CD4-positive, alpha-beta T cell treated with Interleukin-17A for 1 hour (primary cell): ENCODE measurements around the gene EPB41L4A.
A peak's percentile ranks its signal among the peaks of the same experiment; 100 is the strongest.

Experiments used
- DNase-seq: peaks from one replicate; pipeline ENCODE4 v3.0.0-alpha.2; 2020

Gene EPB41L4A

DNA sequence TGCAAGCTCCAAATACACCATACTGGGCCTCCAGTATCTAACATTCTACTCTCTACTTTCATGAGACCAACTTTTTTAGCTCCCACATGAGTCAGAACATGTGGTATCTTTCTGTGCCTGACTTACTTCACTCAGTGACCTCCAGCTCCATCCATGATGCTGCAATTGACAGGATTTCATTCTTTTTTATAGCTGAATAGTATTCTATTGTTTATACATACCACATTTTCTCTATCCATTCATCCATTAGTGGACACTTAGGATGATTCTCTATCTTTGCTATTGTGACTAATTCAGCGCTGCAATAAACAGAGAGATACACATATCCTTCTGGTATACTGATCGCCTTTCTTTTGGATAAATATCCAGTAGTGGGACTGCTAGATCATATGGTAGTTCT, 68.5 kb downstream of the EPB41L4A start:
- no peak for DNase-seq

DNA sequence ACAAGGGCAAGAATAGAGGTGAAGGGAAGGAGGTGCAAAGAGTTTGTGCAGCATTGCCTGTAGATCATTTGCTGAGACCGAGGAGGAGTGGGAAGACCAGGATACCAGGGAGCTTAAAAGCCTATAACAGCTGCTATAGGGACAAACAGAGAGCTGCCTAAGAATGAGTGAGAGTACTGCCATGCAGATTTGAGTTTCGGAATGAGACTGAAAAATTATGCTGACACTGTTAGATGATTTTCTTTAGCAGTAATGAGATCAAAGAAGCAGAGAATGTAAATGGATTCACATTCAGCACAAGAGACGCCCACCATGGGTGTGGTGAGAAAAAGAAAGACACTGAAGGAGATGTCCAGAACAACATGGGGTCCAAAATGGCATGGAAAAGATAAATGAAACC, 69.7 kb downstream of the EPB41L4A start:
- DNase-seq, result no peak

DNA sequence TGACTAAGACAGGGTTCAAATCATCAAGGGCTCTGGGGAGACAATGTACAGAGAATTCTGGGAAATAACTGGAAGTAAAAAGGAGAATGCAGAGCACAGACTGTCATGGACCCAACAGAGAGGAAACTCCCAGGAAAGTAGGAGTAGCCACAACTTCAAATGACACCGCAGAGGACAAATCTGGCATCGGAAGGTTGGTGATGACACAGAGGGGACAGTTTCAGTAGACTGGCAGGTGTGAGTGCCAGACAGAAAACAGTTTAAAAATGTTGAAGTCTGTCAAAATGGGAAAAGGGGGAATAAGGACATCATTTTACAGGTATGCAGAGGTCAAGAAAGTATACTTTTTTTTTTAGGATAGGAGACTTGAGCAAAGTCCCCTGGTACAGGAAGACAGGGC, 70.2 kb downstream of the EPB41L4A start:
- no peak for DNase-seq

DNA sequence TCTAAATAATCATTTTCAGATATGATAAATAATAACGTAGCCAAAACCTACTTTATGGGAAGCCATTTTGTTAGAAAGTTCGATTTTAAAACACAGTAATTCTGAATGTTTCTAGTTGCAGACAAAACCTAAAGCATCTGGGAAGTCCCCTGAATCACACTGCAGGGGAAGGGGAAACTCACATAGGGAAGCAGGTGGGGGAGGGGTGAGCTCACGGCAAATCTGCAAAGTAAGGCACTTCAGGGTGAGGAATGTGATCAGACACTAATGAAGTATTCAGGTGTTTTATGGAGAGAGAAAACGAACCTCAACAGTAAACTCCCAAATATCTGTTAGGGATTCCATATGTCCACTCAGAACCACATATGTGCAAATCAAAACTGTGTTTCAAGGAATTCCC, 70.7 kb downstream of the EPB41L4A start:
- DNase-seq, result no peak

DNA sequence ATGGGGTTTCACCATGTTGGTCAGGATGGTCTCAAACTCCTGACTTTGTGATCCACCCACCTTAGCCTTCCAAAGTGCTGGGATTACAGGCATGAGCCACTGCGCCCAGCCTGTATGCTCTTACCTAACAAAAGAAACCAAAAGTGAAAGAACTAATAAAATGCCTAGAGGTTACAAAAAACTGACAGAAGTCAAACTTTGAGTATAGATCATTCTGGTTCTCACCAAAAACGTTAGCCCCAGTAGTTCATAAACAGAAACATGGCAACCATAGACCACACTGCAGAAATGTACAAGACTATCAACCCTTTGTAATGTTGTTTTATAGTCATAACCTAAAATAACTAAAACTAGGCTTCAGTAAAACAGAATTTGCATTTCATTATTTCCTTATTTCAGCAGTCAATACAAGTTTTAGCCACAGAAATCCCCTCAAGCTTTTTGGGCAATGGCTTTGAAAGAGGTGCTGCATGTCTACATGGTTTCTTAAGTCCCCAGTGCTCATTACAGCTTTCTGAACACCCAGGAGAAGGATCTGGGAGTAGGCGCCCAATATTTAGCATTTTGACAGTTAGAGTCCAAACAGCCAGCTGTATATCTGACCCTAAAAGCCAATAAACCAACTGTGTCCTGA, 72.5 kb downstream of the EPB41L4A start:
- no peak for DNase-seq

DNA sequence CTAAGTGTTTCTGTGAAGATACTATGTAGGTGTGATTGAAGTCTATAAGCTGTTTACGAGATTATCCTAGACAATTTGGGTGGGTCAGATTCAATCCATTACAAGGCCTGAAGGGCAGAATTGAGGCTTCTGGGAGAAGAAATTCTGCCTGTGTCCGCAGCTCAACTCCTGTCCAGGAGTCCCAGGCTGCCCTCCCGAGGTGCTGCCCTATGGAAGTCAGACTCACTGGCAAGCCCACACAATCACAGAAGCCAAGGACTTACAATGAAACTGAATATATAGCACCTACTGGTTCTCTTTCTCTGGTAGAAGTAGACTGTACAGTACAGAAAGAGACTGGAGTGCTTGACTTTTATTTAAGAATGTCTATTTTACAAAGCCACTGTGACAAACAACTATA, 74.5 kb downstream of the EPB41L4A start:
- no peak for DNase-seq

DNA sequence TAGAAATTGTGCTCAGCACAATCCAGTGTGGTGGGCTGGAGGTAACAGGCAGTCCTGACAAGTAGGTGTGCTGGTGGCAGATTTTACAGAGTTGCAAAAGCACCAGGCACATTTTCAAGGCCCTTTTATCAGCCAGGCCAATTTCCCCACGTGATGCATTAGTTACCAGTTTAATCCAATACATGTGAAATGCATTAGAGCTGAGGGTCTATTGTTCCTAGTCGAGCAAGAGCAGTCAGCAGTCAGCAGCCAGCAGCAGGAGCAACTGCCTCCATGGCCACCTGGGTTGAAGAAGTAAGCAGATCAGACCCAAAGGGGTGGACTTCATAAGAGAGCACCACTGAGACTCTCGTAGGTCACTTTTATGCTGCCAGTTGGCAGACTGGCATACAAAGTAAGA, 76.7 kb downstream of the EPB41L4A start:
- DNase-seq, result no peak

DNA sequence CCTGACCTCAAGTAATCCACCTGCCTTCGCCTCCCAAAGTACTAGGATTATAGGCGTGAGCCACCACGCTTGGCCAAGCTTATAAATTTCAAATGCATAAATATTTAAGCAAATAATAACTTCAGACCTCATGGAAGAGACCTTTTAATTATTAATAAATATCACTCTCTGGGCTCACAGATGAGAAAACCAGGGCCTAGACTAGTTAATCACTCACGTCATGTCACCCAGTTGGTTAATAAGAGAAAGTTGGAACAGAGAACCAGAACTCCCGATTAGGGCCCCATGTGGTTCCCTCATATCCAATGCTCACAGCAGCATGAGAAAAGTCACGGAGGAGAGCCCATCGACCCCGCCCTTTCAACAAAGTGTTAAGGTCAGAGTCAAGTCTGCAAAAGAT, 79.3 kb downstream of the EPB41L4A start:
- no peak for DNase-seq

DNA sequence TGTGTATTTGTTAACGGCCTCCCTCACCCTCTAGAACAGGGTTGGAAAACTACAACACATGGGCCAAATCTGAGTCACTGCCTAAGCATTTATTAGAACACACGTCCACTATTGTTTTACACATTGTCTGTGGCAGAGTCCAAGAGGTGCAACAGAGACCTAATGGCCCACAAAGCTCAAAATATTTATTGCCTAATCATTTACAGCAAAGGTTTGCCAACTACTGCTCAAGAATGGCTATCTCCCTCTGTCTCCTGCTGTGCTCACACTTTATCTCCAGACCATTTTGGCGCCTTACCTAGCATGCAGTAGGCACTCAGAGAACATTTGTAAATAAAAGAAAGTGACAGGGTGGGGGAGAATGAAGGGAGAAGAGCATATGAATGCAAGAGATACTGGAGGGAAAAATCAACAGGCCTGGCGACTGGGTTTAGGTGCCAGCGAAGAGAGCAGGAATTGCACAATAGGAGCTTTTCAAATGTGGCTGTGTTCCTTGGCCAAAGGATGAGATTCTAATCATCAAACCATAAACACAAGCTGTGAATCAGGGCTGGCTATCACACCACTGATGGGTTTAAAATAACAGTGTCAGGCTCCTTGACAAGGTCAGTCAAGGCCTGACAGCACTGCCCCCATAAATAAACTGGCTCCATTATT, 80.3 kb downstream of the EPB41L4A start:
- DNase-seq, result no peak

DNA sequence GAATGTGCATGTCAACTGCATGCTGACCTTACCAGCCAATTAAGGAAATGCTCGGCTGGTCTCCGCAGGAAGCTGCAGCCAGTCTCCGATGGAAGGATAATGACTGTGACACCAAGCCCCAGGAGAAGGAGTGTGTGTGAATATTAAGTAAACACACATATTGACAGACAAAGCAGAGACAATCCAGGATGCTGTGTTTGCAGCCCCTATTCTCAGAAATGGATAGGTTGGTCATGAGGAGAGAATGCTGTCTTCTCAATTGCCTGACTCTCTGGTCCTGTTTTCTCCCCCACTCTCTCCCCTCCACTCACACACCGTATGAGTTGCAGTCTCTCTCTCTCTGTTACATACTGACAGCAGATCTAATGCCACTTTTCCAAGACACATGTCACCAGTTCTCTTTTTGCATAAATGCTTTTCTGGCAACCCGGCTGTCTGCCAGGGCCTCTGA, 85.7 kb downstream of the EPB41L4A start:
- DNase-seq, result no peak

DNA sequence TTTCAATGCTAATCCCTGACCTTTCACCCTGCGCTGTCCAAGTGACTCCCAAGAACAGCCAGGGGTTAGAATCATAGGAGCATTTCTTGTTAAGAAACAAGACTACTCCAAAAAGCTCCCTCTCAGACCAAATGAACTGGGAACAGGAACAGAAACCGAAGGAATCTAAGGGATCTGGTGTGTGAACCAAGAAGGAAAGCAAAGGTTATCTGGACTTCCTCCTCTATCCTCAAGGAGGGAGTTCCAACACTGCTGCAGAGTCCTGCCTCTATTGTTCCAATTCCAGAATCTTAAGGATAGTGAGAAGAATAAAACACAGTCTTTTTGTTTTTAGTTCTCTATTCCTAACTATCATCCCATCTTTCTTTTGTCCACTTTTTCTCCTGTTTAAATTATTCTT, 87.2 kb downstream of the EPB41L4A start:
- no peak for DNase-seq

DNA sequence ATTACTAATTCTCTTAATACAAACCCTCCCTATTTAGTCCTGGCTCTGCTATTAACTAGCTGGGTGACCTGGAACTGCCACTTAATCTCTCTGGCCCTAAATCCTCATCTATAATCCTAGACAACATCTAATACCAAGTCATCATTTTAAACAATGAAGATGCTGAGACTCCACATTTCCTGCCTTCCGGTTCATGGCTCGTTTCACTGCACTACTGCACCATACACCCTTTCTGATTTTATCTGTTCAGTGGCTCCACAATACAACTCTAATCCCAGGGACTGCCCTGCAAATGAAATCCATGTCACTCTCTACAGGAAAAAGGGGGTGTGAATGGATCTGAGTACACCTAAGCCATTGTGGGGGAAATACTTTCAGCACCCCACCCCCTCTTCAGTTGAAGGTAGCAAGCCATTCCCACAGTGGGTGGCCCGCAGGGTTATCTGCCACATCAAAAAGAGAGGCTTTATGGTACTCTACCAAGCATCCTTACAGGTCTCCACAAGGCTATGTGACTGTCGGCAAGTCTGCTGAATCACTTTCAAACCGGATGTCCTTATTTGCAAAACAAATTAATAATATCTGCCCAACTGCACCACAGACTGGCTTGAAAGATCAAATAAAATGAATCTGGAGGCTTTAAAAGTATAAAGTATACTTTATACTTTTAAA, 89.5 kb downstream of the EPB41L4A start:
- DNase-seq, result peak; percentile 8

DNA sequence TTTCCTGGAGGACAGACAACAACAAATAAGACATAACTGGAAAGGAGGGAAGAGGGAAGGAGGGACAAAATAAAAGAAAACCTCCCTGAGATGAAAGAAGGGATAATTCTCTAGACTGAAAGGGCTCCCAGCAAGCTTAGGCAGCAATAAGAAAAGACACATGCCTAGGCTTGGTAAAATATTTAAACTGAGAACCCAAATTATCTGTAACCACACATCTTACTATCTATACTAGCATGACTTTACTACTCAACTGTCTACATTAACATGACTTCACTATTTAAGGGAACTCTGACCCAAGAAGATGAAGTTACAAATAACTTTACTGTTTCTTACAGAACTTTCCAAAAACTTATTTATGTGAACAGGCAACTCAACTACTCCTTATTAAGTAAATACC, 95.9 kb downstream of the EPB41L4A start:
- no peak for DNase-seq

DNA sequence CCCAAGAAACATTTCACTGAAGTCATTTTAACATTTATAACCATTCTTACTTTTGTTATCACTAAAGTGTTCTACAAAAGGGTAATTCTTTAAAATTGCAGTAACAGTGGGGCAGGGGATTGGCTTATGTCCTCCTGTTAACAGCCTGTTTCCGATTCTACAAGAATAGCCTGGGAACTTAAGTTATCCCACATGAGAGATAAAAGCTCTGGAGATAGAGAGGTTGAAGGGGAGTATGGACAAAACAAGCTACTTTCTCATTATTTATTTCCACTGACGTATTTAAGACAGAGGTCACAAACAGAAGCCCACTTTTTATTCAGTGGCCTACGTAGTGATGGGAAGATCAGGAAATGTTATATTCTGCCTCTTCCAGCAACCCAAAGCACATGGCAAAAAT, 98.7 kb downstream of the EPB41L4A start:
- no peak for DNase-seq

DNA sequence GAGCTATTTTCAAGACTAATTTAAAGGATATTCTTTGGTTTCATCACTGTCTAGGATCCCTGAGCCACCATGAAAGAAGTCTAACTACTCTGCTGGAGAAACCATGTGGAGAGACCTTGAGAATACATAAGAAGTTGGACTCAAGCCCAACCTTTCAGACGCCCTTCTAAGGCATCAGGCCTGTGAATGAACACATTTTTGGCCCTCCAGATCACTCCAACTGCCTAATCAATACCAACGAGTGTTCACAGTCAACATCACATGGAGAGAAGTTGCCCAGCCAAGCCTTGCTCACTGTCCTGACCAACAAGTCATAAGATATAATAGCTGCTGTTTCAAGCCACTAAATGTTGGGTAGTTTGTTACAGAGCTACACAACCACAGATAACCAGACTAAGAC, 100.7 kb downstream of the EPB41L4A start:
- DNase-seq, result no peak

DNA sequence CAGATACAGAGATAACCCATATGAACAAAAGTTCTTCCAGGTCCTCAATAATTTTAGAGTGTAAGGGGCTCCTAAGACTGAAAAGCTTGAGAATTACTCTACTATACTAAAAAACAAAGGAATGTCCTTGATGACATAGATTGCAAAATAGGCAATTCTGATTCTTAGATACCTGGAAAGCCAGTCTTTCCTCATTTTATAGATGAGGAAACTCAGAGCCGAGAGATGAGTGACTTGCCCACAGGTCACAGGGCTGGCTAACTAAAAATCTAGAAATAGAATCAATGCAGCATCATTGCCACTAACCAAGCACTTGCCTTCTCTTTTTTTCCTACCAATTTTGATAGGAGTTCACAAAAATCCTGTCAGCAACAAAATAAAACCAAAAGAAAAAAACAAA, 101.2 kb downstream of the EPB41L4A start:
- DNase-seq, result no peak

DNA sequence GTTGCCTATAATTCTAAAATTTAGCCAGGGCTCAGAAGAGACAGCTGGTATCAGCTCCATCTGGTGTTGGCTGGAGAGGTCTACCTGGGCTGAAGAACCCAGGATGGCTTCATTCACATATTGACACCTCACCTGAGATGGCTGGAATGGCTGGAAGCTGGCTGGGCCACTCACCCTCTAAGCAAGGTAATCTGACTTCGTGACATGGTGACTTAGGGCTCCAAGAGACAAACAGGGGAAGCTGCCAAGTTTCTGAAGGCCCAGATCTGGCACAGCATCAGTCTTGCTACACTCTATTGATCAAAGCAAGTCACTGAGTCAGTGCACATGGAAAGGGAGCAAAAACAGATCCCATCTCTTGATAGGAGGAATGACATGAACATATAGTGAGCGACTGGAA, 102.3 kb downstream of the EPB41L4A start:
- DNase-seq, result no peak

DNA sequence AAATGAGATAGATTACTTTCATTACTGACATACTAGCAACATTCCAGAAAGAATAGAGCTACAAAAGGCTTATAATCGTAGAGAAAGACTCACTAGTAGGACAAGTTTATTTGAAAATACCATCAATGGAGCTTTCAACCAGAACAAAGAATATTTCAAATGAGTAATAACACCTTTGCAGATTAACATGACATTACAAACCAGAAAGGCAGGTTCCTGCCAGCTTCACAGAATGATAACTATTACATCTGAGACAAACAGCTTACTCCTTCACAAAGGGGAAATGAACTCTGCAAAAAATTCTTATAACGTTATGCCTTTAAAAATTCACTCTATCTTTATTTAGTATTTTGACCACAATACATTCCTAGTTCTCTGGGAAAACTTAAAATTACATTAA, 103.1 kb downstream of the EPB41L4A start:
- no peak for DNase-seq

DNA sequence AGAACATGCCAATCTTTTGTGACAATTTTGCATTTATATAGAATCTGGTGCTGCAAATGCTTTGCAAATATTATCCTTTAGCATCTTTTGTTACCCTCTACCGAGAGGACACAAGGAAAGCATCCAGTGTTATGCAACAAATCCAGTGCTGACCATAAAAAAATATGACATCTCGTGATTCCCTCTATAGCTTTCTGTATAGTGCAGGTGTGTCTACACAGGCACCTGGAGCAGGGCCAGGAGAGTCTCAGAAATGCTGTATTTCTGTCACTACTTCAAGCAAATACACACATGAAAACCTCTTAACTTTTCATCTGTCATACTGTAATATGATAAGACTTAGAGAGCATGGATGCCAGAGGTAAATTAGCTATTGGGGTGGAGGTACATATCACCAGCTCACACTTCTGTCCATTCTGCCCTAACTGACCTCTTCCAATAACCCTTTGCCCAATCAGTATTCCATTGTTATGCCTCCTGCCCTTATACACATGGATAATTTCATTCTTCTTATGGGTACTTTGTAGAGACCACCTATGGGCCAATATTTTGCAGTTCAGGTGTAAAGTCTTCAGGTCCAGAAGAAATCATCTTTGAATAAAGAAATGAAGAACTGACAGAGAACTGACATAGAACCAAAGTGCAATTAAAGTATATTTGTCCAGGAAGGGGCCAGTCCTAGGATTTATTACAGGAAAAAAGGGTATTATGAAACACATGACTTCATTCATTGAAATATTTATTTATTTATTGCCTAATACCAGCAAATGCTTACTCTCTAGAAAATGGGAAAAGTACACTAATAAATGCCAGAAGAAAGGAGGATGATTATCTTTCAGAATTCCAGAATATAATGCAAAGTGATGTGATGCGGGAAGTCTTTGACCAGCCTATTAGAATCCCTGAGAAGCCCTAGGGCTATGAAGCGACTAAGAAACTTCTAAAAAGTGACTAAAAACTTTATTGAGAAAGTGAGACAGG, 106.5 kb downstream of the EPB41L4A start:
- DNase-seq, result no peak

DNA sequence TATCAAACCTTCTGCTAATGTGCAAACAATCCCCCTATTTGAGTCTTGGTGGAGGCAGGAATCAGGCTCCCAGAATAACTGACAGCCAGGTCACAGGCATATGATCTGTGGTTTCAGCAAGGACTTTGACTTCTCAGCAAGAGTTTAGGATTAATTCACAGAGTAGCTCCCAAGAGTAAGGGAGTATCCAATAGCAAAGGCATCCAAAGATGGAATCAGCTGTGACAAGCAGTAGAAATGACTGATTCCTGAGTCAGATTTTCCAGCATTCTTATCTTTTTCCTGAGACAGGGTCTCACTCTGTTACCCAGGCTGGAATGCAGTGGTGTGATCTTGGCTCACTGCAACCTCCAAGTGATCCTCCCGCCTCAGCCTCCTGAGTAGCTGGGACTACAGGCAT, 108.3 kb downstream of the EPB41L4A start:
- no peak for DNase-seq

DNA sequence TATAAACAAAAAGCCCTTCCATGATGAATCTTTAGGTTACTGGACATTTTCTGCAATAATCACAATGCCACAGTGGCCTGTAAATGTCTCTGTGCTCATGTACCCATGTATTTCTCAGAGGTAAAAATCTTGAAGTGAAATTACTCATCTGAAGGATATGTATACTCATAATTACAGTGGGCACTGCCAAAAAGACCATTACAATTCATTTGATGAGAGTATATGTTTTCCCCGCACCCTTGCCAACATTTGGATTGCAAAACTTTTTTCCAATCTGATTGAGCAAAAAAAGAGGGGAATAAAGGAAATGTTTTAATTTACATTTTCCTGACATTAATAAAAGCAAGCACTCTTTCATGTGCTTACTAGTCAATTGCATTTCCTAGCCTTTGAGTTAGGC, 110.5 kb downstream of the EPB41L4A start:
- DNase-seq, result no peak

DNA sequence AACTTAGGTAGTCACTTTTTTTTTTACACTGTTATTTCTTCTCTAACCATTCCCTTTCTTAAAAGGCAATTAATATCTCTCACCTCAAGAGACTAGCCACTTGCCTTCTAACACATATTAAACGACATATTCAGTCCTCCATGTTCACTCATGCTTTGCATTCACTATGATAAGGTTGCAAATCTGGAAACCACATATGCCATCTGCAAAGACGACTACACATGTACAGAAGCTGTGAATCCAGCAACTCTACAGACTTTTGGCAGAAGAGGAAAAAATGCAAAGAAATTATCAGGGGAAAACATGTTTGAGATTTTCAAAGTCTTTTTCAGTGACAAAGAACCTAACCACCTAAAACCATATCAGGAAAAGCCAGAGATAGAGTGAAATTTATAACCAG, 112.1 kb downstream of the EPB41L4A start:
- DNase-seq, result no peak

DNA sequence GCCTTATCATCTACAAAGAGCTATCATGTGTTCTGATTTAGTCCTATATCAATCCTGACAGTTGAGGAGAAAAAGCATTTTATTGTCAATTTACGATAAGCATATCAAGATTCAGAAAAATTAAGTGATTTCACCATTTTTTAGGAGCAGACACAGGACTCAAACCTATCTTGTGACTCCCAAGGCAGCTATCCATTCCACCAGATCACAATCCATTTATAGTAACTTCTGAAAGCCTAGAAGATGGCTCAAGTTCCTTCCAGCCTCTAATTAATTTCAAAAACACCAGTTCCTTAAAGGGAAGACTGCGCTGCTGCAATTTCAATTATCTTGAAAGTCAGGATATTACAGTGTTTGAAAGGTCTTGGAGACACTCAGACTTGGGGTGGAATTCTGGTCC, 114.3 kb downstream of the EPB41L4A start:
- DNase-seq, result no peak
